ENCODE measurements around the gene MED13L. TPM values are rescaled to one million over a fixed set of nuclear protein-coding genes. Genes with fewer than 3 reads are reported as not detected.

The MED13L gene
- total and polyA plus RNA-seq, 12 donors, result 8.8 to 106 (median 73.8) TPM

DNA sequence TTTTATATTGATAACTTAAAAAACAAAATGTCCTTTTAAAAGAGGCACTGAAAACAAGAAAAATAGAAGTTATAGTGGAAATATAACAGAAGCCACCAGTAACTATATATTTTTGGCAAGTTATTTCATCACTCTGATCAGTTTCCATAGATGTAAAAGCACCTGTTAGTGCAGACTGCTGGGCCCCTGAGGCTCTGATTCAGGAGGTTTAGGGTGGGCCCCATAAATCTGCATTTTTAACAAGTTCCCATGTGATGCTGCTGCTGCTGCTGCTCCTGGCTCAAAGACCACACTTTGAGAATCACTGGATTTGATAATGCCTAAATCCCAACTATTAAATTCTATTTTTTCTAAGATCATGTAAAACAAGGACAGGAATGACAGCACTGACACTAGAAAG, 251.1 kb downstream of the MED13L start:
- Histone ChIP-seq H3K36me3 (replicated peaks in 1 of 2) (no peaks in the 10 kb centered on the region), H3K4me1 (replicated peaks in 1 of 2) (no peaks in the 10 kb centered on the region), H3K27ac (no peak overlapping the region), H3K9me3 (replicated peaks in 1 of 3) (no peaks in the 10 kb centered on the region), H3K27me3 (no peaks in the 10 kb centered on the region), H3K4me3 (no peak overlapping the region)
- DNase-seq, result no peak
- intact Hi-C loops (cut with DNase I), result no loop called here
- TF ChIP-seq, protein P1, sequence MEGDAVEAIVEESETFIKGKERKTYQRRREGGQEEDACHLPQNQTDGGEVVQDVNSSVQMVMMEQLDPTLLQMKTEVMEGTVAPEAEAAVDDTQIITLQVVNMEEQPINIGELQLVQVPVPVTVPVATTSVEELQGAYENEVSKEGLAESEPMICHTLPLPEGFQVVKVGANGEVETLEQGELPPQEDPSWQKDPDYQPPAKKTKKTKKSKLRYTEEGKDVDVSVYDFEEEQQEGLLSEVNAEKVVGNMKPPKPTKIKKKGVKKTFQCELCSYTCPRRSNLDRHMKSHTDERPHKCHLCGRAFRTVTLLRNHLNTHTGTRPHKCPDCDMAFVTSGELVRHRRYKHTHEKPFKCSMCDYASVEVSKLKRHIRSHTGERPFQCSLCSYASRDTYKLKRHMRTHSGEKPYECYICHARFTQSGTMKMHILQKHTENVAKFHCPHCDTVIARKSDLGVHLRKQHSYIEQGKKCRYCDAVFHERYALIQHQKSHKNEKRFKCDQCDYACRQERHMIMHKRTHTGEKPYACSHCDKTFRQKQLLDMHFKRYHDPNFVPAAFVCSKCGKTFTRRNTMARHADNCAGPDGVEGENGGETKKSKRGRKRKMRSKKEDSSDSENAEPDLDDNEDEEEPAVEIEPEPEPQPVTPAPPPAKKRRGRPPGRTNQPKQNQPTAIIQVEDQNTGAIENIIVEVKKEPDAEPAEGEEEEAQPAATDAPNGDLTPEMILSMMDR (IDR thresholded peaks at IDR 0.05), result no peak
- TF ChIP-seq POLR2A (IDR thresholded peaks at IDR 0.05), result no peak

GRCh38 chr12:116024769-116025168, 252.7 kb downstream of the MED13L start:
- TF ChIP-seq POLR2A (IDR thresholded peaks at IDR 0.05), result no peak
- TF ChIP-seq, protein P1 (IDR thresholded peaks at IDR 0.05), result no peak
- Histone ChIP-seq H3K36me3 (replicated peaks in 1 of 2) (no peaks in the 10 kb centered on the region), H3K27me3 (no peaks in the 10 kb centered on the region), H3K4me1 (replicated peaks in 1 of 2) (peaks cover 0 to 6% of the 10 kb centered on the region in 2 donors), H3K4me3 (no peak overlapping the region), H3K9me3 (replicated peaks in 1 of 3) (no peaks in the 10 kb centered on the region), H3K27ac (no peak overlapping the region)
- 63 to 85% (median 72%) methylated on average over 2 of the region's 2 CpGs for WGBS, 4 donors
- intact Hi-C loops (cut with DNase I), result no loop called here
- DNase-seq, result no peak

- TF ChIP-seq, protein P1 (IDR thresholded peaks at IDR 0.05), result no peak
- no peak for TF ChIP-seq POLR2A (IDR thresholded peaks at IDR 0.05)
- no peaks in the 10 kb centered on the region for H3K27me3 ChIP-seq
- H3K4me1 ChIP-seq (replicated peaks in 1 of 2), result peaks cover 0 to 12% of the 10 kb centered on the region in 2 donors
- no peak overlapping the region for H3K27ac ChIP-seq
- no peaks in the 10 kb centered on the region for H3K9me3 ChIP-seq (replicated peaks in 1 of 3)
- intact Hi-C loops (cut with DNase I), result loop anchor here (10.0 kb wide), 1 partner anchor 215 kb away; no protein-coding TSS in a partner anchor
- peaks cover 0 to 14% of the 10 kb centered on the region in 2 donors for H3K36me3 ChIP-seq (replicated peaks in 1 of 2)
- no peak for DNase-seq
- H3K4me3 ChIP-seq, result no peak overlapping the region
Observed at GRCh38 chr12:116019415-116019814, 258.1 kb downstream of the MED13L start.

GRCh38 chr12:116018282-116018681, 259.2 kb downstream of the MED13L start:
- no peak overlapping the region for H3K4me3 ChIP-seq
- no peak for DNase-seq
- intact Hi-C loops (cut with DNase I), result loop anchor here (10.0 kb wide), 1 partner anchor 217 kb away; no protein-coding TSS in a partner anchor

More at GRCh38 chr12:116018282-116018681, 259.2 kb downstream of the MED13L start:
- H3K36me3 ChIP-seq (replicated peaks in 1 of 2), result peaks cover 0 to 21% of the 10 kb centered on the region in 2 donors
- H3K4me1 ChIP-seq (replicated peaks in 1 of 2), result peaks cover 0 to 12% of the 10 kb centered on the region in 2 donors
- TF ChIP-seq, protein P1 (IDR thresholded peaks at IDR 0.05), result no peak
- no peak for TF ChIP-seq POLR2A (IDR thresholded peaks at IDR 0.05)
- 27 to 39% (median 34%) methylated on average over 2 of the region's 2 CpGs for WGBS, 4 donors
- H3K9me3 ChIP-seq (replicated peaks in 1 of 3), result no peaks in the 10 kb centered on the region
- no peaks in the 10 kb centered on the region for H3K27me3 ChIP-seq
- H3K27ac ChIP-seq, result no peak overlapping the region
